ENCODE measurements around the gene ZNF619. TPM values are rescaled to one million over a fixed set of nuclear protein-coding genes. Genes with fewer than 3 reads are reported as not detected.

ZNF619 gene

Small RNA genes within 50 kb of the gene (small RNA-seq; reads per million reads assigned to genes)
- not detected for gene RNU5B-2P

Data from skeletal muscle satellite cell (primary cell).